SK-N-MC (cell line): Measurements from ENCODE around the gene RHOA.
"Not testable (repeated sequence)": the region's sequence is repeated elsewhere in the genome, so short reads cannot be mapped to it uniquely, and the experiment has no call there.

ENCODE experiments used
- DNase-seq: peaks from one replicate; pipeline ENCODE4 v3.0.0-alpha.2; 2011; ENCODE audit warnings: low read depth, low spot score
- H3K27ac ChIP-seq: fragments of 200-600 bp; sonication (generic); 2 replicates; pipeline ENCODE4 v1.5.1; 2016; ENCODE audit warnings: mixed run types
- H3K36me3 ChIP-seq: fragments of 200-600 bp; sonication (generic); 2 replicates; pipeline ENCODE4 v1.6.1; 2017; ENCODE audit warnings: antibody characterized with exemption, low read length, mixed read lengths; ENCODE audit not compliant: insufficient read depth
- H3K4me3 ChIP-seq: fragments of 200-600 bp; sonication (generic); 2 replicates; pipeline ENCODE4 v1.5.1; 2016
- H3K9ac ChIP-seq: fragments of 200-600 bp; sonication (generic); 2 replicates; pipeline ENCODE4 v1.8.0; 2017; ENCODE audit warnings: mixed run types, mixed read lengths; ENCODE audit not compliant: insufficient read length
- H3K9me3 ChIP-seq: fragments of 200-600 bp; sonication (generic); 2 replicates; pipeline ENCODE4 v1.6.1; 2017; ENCODE audit warnings: low read depth, mild to moderate bottlenecking, antibody characterized with exemption, low read length, moderate library complexity, mixed read lengths
- EZH2 ChIP-seq: fragments of 200-600 bp; sonication (generic); IDR thresholded peaks from one replicate; pipeline ENCODE4 v1.6.1; 2017; ENCODE audit warnings: antibody characterized with exemption
- FOXP2 ChIP-seq: optimal IDR thresholded peaks from 2 replicates; pipeline ENCODE3; 2011; ENCODE audit warnings: mild to moderate bottlenecking, moderate library complexity; ENCODE audit not compliant: insufficient read depth; ENCODE audit errors: extremely low read length, control extremely low read depth
- POLR2AphosphoS5 ChIP-seq: IDR thresholded peaks from 2 replicates; pipeline ENCODE4 v1.6.1; 2012; ENCODE audit warnings: mild to moderate bottlenecking, low read depth, low read length, borderline replicate concordance

The RHOA gene

DNA sequence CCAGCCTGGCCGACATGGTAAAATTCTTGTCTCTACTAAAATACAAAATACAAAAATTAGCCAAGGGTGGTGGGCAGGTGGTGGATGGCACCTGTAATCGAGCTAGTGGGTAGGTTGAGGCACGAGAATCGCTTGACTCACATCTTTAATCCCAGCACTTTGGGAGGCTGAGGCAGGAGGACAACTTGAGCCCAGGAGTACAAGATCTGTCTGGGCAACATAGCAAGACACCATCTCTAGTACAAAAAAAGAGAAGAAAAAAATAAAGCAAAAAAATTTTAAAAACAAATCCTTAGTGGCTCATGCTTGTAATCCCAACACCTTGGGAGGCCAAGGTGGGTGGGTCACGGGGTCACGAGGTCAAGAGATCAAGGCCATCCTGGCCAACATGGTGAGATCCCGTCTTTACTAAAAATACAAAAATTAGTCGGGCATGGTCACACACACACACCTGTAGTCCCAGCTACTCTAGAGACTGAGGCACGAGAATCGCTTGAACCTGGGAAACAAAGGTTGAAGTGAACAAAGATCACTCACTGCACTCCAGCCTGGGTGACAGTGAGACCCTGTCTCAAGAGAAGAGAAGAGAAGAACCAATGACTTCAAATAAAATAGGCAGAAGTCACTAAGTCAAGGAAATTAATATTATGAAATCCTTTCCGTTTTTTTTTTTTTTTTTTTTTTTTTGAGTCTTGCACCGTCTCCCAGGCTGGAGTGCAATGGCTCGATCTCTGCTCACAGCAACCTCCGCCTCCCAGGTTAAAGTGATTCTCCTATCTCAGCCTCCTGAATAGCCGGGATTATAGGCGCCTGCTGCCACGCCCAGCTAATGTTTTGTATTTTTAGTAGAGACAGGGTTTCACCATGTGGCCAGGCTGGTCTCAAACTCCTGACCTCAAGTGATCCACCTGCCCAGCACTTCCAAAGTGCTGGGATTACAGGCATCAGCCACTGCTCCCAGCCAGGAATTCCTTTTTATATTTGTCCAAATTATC is 4.9 kb downstream of the RHOA start:
- TF ChIP-seq FOXP2 (no peak), EZH2 (no peak), POLR2AphosphoS5 (no peak)
- DNase-seq = no peak
- Histone ChIP-seq H3K36me3 (peaks cover 4% of the 10 kb centered on the region; the same call in 1 of the 2 replicates), H3K27ac (no peak overlapping the region), H3K9ac (no peak overlapping the region), H3K9me3 (no peaks in the 10 kb centered on the region), H3K4me3 (no peak overlapping the region)

DNA sequence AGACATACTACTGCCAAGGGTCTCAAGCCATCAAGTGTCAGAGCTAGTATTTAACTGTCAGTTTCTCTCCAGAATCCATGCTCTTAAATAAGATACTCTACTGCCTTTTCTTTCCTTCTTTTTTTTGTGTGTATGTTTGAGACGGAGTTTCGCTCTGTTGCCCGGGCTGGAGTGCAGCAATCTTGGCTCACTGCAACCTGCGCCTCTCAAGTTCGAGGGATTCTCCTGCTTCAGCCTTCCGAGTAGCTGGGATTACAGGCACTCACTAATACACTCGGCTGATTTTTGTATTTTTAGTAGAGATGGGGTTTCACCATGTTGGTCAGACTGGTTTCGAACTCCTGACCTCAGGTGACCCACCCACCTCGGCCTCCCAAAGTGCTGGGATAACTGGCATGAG is 6.2 kb downstream of the RHOA start:
- not testable (repeated sequence) for H3K4me3 ChIP-seq, H3K9me3 ChIP-seq, H3K36me3 ChIP-seq, H3K27ac ChIP-seq, DNase-seq, H3K9ac ChIP-seq

DNA sequence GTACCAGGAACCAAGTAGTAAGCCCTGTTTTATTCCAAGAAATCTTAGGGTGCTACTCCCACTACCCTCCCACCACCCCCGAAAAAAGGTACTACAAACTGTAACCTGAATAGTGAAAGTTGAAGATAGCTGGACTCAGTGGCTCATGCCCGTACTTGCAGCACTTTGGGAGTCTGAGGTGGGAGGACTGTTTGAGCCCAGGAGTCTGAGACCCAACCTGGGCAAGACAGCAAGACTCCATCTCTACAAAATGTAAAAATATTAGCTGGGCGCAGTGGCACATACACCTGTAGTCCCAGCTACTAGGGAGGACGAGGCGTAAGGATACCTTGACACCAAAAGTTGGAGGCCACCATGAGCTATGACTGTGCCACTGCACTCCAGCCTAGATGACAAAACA is 7.9 kb downstream of the RHOA start:
- Histone ChIP-seq H3K9me3 (no peaks in the 10 kb centered on the region), H3K9ac (no peak overlapping the region), H3K4me3 (no peak overlapping the region), H3K27ac (no peak overlapping the region), H3K36me3 (peaks cover 4% of the 10 kb centered on the region; the same call in 1 of the 2 replicates)
- TF ChIP-seq EZH2 = no peak
- TF ChIP-seq FOXP2 = no peak
- no peak for TF ChIP-seq POLR2AphosphoS5
- no peak for DNase-seq

DNA sequence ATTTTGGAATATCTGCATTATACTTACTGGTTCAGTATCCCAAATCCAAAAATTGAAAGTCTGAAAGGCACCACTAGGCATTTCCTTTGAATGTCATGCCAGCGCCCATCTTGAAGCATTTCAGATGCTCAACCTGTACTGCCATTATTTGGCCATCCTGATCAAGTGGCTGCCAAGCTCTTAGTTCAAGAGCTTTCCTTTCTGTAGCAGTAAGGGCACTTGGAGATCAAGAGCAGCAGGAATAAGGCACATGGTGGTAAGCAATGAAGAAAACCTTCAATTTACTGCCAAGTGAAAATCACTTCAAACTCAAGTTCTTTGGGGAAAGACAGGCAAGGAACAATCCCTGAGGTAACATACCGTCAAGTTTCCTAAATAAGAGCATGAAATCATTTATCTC is 10.0 kb downstream of the RHOA start:
- H3K27ac ChIP-seq = no peak overlapping the region
- no peak for DNase-seq
- no peak overlapping the region for H3K4me3 ChIP-seq
- no peaks in the 10 kb centered on the region for H3K9me3 ChIP-seq
- no peak overlapping the region for H3K9ac ChIP-seq
- TF ChIP-seq EZH2 (no peak), FOXP2 (no peak), POLR2AphosphoS5 (no peak)
- H3K36me3 ChIP-seq = peaks cover 5% of the 10 kb centered on the region; the same call in 1 of the 2 replicates

DNA sequence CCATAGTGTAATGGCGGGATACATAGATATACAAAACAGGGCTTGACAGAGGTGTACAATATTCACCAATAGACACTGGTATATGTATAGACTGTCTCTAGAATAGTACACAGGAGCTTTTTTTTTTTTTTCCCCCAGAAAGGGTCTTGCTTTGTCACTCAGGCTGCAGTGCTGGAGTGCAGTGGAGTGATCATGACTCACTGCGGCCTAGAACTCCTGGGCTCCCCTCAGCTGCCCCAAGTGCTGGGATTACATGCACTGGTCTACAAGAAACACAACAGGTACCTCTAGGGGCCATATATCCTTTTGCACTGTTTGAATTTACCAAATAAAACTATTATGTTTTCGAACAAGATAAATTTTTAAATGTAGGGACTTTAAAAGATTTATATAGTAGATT is 12.3 kb downstream of the RHOA start:
- no peak for TF ChIP-seq FOXP2
- no peak for TF ChIP-seq EZH2
- TF ChIP-seq POLR2AphosphoS5 = no peak
- Histone ChIP-seq H3K27ac (no peak overlapping the region), H3K9ac (no peak overlapping the region), H3K9me3 (no peaks in the 10 kb centered on the region), H3K4me3 (no peak overlapping the region), H3K36me3 (peaks cover 17% of the 10 kb centered on the region)
- no peak for DNase-seq

DNA sequence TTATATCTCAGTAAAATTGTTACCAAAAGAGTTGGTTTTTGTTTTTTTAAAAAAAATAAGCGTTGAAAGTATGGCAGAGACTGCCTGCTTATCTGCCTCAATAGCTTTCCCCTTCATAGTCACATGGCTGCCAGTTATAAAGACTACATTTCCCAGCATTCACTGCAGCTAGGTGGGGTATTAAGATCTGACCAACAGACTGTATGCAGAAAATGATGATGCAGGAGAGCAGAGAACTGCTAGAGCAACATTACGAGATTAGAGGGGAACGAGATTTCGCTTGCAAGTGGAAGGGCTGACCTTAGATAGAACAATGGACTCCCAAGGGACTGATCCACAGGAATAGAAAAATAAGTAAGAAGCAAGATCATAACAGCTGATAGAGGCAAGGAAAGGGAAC is 14.3 kb downstream of the RHOA start:
- Histone ChIP-seq H3K4me3 (no peak overlapping the region), H3K27ac (no peak overlapping the region), H3K9me3 (no peaks in the 10 kb centered on the region), H3K9ac (no peak overlapping the region), H3K36me3 (peaks cover 13% of the 10 kb centered on the region)
- TF ChIP-seq POLR2AphosphoS5 (no peak), FOXP2 (no peak), EZH2 (no peak)
- DNase-seq = no peak

DNA sequence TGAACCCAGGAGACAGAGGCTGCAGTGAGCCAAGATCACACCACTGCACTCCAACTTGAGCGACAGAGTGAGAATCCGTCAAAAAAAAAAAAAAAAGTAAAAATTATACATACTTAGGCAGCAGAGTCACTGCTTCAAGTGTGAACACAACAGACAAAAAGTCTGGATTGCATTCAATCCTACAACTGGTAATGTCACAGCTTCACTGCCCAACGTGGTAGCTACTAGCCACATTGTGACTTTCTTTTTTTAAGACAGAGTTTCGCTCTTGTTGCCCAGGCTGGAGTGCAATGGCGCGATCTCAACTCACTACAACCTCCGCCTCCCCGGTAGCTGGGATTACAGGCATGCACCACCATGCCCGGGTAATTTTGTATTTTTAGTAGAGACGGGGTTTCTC is 20.5 kb downstream of the RHOA start:
- not testable (repeated sequence) for H3K27ac ChIP-seq, H3K9ac ChIP-seq, H3K4me3 ChIP-seq, H3K9me3 ChIP-seq, DNase-seq
- peaks cover 12% of the 10 kb centered on the region for H3K36me3 ChIP-seq

DNA sequence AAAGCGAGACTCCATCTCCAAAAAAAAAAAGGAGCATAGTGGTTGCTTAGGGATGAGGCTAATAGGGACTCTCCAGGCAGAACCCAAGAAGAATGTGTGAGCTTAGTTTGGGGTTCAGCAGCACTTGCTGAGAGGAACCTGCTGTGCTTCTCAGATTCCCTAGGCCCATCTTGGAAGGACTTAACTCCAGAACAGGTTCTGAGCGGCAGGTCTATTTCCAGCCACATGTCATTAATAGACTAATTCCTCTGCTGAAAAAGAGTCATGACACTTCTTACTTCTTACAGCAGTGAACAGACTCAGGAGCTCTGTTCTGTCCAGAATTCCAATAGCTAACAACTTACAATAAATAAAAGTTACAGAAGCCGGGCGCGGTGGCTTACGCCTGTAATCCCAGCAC is 22.5 kb downstream of the RHOA start:
- TF ChIP-seq EZH2 (no peak), POLR2AphosphoS5 (no peak), FOXP2 (no peak)
- Histone ChIP-seq H3K27ac (no peak overlapping the region), H3K4me3 (no peak overlapping the region), H3K9me3 (no peaks in the 10 kb centered on the region), H3K36me3 (peaks cover 5% of the 10 kb centered on the region; the same call in 1 of the 2 replicates), H3K9ac (no peak overlapping the region)
- DNase-seq = no peak
